M059J (cell line): ENCODE measurements around the gene PLEKHA8. TPM values are rescaled to one million over a fixed set of nuclear protein-coding genes. Genes with fewer than 3 reads are reported as not detected.
A peak's percentile ranks its signal among the peaks of the same experiment; 100 is the strongest.

Experiments
- DNase-seq: peaks from one replicate; pipeline ENCODE4 v3.0.0-alpha.2; 2012; ENCODE audit warnings: low read depth
- total RNA-seq: library from RNA; depleted of rRNA; stranded (reverse); fragments of >200 nt; shearing (Covaris generic); gene quantifications from 2 replicates; pipeline ENCODE4 v1.2.3, GENCODE V29; 2014

Gene PLEKHA8
- total RNA-seq, 1 experiment from 2014 or later: 11.8 TPM

DNA sequence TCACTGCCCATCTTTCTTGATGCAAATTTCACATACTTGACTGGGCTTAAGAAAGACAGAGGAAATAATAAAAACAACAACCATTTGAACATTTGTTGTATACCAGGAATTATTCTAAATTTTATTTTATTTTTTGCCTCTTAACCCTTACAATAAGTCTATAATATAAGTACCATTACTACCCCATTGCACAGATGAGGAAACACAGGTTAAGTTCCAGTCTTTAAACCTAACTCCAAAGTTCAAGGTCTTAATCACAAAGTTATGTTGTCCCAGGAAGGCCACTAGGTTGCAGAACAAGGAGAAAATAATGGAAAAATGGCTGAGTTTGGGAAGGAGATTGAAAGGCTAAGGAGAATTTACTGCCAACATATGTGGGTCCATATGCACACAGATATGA lies 5.2 kb upstream of the PLEKHA8 start:
- DNase-seq: no peak

DNA sequence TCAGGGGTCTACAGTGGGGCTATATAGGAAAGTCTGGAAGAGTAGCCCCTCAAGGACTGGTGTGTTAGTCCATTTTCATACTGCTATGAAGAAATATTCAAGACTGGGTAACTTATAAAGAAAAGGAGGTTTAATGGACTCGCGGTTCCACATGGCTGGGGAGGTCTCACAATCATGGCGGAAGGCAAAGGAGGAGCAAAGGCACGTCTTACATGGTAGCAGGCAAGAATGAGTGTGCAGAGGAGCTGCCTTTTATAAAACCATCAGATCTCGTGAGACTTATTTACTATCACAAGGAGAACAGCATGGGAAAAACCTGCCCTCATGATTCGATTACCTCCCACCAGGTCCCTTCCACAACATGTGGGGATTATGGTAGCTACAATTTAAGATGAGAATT lies 4.7 kb upstream of the PLEKHA8 start:
- DNase-seq: no peak

DNA sequence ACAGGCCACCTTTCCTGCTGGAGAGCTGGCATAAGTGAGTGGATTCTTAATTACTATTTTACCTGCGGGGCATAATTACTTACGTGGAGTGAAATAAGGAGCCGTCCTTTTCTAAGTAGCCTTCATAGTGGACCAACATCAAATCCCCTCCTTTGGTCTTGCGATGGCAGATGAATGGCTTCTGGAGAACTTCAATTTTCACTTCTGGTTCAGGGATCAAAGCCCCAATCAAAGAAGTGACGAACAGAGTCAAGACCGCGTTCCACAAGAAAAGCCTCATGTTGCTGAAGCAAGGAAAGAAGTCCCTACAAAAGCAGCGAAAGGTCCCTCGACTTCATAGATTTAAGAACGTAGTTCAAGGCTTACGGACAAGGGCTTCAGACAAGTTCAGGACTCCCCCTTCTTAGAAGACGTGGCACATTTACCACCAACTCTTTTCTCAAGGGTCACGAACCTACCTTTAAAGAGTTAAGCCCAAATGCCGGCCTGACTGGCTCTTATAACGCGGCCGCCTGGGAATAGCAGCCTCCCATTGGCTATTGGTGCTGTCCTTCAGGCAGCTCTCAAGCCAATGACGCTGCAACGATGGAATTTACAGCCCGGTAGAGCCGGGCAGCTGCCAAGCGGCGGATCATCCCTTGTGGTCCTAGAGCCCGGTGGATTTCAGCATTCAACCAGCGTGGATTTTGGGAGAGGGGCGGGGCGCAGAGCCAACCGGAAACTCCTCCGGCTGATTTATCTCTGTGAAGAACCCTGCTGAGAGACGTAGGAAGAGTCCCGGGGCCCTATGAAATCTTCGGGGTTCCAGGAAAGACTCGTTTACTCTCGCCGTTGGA lies 1.8 kb upstream of the PLEKHA8 start, which contains the start of gene FKBP14:
FKBP14 (minus strand) TSS at position 474 of the 836 bp plus-strand sequence; CDS start at position 280, 194 bp downstream.
- peak; percentile 100 for DNase-seq

DNA sequence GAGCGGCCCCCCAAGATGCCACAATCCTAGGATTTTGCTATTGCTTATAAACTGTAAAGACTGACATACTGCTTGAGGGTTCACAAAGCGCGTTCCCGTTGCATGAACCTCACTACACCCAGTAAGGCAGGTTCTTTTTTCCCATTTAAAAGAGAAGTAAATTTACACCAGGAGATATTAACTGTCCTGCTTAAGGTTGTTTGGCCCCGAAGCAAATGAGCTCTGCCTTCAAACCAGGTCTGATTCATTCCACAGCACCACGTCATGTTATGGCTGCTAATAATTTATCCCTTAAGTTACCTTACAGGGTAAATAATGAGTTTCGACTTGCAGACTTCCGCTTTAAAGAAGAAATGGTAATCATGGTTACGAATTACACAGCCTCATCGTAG lies 1.2 kb upstream of the PLEKHA8 start:
- DNase-seq: peak; percentile 79

DNA sequence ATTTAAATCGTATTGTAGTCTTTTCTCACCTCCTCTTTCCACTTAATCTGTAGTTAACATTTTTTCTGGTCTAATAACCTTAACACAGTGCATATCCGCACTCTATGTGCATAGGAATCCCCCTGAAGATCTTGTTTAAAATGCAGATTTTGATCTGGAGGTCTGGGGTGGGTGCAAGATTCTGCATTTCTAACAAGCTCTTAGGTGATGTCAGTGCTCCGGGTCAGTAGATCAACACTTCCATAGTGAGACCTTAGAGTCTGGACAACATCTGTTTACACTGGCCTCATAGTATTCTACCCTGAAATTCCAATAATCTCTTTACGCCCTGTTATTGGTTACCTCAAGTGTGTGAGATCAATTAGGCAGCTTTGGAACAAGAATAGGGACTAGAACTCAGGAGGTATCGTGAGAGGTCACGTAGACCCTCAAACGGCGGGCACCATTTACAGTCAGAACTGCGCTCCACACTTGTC lies 434 bp upstream of the PLEKHA8 start:
- no peak for DNase-seq

DNA sequence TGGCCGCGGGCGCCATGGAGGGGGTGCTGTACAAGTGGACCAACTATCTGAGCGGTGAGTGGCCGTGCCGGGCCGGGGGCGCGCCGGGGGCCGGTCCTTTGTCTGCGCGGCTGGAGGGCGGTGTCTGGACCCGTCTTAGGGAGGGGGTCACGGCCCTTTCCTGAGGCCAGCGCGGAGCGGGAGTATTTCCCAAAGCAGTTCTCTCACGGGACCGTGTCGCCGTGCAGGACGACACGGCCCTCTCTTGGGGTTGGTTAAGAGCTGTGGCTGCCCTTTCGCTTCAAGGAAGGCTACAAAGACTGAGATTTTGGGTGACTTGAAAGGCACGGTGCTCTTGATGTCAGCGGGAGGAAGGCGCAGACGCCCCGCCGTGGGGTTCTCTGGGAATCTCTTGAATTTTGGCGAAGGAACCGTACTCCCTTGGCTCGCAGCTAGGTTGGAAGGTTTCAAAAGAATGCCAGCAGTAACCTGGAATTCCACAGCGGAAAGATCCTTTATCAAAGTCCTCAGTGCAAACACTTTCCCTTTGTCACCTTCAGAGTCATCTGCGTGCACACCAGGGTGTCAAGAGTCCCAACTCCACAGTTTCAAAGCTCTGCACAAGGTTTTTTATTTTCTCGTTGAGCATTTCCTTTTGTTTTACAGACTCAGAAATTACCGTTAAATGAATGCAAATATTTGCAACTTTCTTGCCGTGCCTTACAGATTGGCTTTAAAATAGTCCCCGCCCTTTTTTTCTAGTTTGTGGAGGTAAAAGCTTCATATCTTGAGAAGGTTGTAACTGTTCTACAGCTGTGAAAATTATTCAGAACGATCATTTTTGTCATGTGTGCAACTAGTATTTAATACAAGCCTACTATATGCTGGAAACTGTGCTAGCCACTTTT lies 780 bp downstream of the PLEKHA8 start:
- peak; percentile 67 for DNase-seq

DNA sequence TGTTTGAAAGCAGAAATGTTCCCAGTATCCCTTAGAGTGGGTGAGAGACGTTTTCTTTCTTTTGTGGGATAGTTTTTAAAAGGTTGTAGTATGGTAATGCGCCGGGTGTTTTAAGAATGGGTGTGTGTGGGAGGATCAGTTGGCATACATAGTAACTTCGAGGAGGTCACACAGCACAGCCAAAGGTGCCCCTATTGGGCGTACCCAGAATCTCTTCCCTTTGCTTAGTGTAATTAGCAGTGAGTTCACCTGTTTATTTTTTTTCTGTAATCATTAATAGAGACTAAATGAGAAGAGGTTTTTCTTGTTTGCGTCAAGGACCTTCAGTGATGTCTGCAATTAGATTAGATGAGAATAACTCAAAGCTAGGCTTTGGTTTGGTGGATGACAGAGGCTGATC lies 1.5 kb downstream of the PLEKHA8 start:
- peak; percentile 22 for DNase-seq

DNA sequence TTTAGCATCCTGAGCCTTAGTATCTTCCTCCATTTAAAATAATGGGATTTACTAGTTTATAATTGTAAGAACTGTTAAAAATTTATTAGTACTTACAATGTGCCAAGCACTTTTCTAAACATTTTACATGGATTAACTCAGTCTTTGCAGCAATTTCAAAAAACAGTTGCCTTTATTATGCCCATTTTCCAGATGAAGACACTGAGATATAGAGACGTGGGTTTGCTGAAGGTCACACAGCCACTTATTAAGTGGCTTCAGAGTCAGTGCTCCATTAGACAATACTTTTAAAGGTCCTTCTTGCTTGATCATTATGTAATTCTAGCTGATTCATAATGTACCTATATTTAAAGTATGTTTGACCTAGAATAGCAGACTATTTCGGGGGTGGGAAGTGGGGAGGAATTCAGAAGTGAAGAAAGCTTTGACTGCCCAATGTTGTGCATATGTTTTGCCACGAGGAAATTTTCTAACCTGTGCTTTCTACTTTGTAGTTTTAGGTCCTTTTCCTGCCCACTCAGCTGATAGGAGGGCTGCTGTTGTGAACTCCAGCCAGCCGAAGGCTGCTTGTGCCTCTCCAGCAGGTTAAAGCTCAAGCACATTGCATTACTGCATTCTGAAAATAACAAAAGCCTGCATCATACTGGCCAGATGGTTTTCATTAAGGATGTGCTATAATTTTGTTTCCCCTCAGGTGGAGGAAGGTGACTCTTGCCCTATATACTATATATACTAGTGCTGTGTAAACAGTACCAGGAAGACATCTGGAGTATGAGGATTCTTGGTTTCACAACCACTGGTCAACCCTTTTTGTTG lies 4.3 kb downstream of the PLEKHA8 start:
- DNase-seq: peak; percentile 7

DNA sequence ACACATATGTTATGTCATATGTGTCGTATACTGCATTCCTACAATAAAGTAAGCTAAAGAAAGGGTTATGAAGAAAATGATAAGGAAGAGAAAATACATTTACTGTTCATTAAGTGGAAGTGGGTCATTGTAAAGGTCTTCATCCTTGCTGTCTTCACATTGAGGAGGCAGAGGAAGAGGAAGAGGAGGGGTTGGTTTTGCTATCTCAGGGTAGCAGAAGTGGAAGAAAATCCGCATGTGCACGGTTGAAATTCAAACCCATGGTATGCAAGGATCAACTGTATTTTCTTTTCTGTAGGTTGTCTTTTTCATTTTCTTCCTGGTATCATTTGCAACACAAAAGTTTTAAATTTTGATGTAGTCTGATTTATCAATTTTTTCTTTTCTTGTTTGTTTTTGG lies 6.3 kb downstream of the PLEKHA8 start:
- DNase-seq: no peak

DNA sequence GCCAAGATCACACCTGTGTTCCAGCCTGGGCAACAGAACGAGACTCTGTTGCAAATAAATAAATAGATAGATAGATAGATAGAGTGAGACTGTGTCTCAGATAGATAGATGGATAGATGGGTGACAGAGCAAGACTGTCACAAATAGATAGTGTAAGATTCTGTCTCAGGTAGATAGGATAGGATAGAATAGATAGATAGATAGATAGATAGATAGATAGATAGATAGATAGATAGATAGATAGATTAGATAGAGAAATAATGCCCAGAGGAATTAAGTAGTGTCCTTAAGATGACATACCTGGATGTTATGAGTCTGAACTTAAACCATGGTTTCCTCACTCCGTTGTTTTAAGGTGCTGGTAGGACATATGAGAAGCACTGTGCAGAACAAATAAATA lies 8.0 kb downstream of the PLEKHA8 start:
- no peak for DNase-seq

DNA sequence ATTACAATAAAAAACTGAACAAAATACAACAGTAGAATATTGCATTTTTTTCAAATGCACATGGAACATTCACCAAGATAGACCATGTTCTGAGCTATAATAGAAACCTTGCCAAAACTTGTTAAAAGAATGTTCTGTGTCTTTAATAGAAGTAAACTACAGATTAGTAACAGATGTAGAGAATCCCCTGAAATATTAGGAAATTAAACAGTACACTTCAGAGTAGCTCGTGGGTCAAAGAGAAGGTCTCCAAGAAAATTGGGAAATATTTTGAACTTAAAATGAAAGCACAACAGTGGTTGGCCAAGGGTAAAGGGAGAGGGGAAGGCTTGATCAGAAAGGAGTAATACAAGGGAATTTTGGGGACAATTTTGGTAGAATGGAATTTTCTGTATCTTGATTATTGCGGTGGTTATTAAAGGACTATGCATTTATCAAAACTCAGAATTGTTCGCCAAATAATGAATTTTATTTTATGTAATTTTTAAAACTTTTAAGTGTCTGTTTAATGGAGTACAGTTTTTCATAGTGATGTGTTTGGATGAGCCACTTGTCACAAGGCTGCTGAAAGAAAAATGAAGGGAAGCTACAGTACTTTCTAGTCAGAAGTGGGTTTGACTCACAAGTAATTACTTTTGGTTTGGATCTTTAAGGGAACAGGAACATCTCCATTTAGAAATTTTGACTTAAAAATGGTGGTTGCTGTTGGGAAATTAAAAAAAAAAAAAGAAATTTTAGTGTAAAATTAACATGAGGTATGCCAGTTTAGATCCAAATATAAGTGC lies 10.2 kb downstream of the PLEKHA8 start:
- no peak for DNase-seq

DNA sequence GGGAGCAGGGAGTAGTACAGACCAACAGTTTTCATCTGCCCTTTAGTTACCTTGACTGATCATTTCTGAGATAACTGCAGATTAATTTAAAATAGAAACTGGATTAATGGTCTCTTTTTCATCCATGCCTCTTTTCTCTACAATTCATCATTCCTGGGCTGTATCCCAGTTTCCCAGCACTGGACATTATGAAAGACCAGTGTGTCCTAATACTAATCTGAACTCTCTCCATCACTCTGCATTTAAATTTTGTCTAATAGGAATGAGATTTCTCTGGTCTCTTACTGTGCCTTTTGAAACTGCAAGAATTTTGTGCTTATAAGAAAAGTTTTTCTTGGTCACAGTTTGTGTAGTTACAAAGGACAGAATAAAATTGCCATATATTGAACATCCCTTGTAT lies 12.7 kb downstream of the PLEKHA8 start:
- DNase-seq: no peak

DNA sequence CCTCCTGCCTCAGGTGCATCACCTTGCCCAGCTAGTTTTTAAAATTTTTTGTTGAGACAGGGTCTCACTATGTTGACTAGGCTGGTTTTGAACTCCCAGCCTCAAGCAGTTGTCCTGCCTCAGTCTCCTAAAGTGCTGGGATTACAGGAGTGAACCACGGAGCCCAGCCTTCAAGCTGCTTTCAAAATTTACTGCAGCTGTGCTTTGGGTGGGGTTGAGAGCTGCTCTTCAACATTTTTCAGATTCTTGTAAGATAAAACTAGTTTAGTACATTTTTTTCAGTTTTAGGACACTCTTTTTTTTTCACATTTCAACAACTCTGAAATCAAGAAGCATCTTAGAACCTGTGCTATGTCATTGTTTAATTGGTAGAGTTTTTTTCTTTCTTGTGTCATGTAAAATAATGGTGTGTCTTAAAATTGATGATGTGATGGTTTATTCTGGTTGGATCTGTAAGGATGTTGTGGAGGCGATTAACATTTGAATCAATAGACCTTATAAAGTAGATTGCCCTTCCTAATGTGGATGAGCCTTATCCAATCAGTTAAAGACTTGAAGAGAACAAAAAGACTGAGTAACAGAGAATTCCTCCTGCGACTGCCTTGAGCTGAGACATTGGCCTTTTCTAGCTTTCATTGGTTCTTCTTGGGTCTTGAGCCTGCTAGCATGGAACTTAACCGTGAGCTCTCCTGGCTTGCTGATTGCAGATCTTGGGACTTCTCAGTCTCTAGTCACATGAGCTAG lies 13.5 kb downstream of the PLEKHA8 start:
- no peak for DNase-seq

DNA sequence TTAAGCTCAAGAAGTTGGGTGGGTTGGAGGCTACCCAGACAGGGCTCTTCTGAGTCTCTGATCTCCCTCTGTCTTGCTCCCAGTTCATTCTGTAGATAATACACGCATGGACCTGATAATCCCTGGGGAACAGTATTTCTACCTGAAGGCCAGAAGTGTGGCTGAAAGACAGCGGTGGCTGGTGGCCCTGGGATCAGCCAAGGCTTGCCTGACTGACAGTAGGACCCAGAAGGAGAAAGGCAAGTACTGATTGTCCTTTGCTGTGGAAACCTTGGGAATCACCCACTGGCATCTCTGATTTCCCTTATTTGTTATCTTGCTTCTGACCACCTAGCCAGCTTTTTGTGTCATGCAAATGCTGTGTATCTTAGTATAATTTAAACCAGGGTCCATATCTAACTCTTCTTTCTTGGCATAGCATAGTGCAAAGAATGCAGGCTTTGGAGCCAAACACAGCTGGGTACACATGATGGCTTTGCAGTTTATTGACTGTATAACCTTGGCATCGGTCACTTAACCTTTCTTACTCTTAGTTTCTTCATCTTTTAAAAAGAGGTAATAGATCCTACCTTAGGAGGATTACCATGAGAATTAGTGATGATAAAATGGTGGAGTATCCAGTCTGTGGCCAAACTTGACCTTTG lies 18.0 kb downstream of the PLEKHA8 start:
- DNase-seq: no peak

DNA sequence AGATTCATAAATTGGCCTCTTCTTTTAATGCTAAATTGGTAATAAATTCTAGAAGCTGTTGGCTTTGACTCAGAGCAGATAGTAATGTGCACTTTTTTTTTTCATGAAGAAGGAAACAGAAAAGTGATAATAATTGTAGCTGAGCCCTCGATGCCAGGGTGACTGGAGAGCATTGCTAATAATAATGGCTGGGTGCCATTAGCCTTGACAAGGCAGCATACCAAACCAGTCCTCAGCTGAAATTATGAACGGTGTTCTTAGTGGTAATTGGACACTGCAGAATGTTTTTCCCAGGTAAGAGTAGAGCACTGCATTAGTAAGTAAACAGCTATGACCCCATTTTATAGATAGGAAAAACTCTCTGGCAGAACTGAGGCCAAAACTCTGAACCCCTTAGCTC lies 18.9 kb downstream of the PLEKHA8 start:
- DNase-seq: no peak

DNA sequence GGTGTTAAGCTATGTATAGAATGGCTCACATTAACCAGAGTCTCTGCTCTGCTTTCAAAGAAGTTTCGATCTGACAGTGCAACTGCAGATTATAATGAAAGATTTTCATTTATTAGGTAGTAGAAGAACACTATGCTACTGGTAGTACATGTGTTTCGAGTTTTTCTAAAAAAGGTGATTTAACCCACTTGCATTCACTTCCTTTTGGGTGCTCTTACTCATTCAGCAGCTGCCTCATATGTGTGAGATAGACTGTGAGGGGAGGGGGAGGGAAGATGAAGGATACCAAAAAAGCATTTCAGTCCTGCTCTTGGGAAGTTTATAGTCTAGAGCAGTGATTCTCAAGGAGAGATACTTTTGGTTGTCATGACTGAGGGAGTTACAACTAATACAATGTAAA lies 20.4 kb downstream of the PLEKHA8 start:
- no peak for DNase-seq

DNA sequence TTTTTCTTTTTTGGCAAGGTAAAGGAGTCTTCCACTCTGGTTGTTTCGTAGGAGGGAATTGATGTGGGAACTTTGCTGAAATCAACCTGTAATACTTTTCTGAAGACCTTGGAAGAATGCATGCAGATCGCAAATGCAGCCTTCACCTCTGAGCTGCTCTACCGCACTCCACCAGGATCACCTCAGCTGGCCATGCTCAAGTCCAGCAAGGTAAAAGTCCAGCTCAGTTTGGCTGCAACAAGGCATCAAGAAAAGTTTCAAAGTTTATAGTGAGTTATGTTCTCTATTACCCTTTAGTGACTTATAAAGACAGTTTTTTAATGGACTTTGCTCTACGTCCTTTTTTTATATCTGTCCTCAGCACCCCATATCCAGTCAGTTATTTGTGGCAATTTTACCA lies 21.0 kb downstream of the PLEKHA8 start:
- no peak for DNase-seq

DNA sequence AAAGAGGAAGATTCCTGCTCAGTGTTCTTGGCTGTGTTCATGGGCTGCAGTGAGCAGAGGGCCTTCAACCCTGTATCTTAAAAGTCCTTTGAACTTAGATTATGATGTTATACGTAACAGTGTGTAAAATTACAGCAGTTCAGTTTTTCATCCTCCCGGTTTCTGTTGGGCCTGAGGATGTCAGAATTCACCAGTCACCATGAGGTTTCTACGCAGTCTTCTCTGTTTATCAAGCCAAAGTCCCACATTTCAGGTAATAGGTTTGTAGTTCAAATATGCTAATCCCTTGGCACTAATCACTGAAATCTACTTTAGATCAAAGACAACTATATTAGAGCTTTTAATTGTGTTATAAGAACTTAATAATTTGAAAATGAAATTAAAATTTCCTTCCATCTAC lies 24.9 kb downstream of the PLEKHA8 start:
- no peak for DNase-seq

DNA sequence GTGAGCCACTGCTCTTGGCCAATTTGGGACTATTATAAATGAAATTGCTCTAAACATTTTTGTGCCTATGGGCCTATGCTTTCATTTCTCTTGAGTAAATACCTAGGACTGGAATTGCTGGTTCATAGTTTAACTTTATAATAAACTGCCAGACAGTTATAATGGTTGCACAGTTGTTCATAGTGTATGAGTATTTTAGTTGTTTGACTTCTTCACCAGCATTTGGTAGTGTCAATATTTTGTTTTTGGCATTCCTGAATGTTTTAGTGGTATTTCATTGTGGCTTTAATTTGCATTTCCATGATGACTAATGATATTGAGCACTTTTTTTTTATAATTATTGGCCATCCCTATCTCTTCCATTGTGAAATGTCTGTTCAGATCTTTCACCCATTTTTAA lies 29.5 kb downstream of the PLEKHA8 start:
- peak; percentile 26 for DNase-seq

DNA sequence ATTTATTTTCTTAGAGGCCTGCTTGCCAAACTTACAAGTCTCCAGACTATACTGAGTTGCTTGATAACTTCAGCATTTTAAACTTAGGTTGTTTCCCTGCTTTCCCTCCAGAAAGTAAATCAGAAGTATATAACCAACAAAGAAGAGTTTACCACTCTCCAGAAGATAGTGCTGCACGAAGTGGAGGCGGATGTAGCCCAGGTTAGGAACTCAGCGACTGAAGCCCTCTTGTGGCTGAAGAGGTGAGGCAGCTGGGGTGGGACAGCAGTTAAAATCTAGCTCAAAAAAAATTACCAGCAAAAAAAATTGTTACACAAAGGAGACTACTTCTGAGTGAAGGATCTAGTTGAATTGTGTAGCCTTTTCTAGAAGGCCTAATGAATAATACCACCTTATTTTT lies 33.6 kb downstream of the PLEKHA8 start:
- peak; percentile 12 for DNase-seq
